Sigmoid colon (tissue), 4 donors: Measurements from ENCODE around the gene DUSP19.

ENCODE experiments used
- CTCF ChIP-seq, 4 experiments: fragments of 450-650 bp in 3 of 4; fragments of 200-600 bp in 1 of 4; IDR thresholded peaks; one replicate each; pipeline ENCODE4 v1.5.1; 2016 to 2019; ENCODE audit warnings: antibody characterized with exemption in 4 of 4, mild to moderate bottlenecking in 3 of 4, moderate library complexity in 2 of 4
- EP300 ChIP-seq, 4 donors: sonication (generic); formaldehyde crosslinking; IDR thresholded peaks; one replicate each; pipeline ENCODE4 v1.6.1; 2017; ENCODE audit warnings: antibody characterized with exemption in 4 of 4
- POLR2AphosphoS5 ChIP-seq, 4 donors: sonication (generic); formaldehyde crosslinking; IDR thresholded peaks; one replicate each; pipeline ENCODE4 v1.6.1; 2017; ENCODE audit warnings: antibody characterized with exemption in 4 of 4

- TF ChIP-seq CTCF (IDR thresholded peaks at IDR 0.05) (no peak), EP300 (IDR thresholded peaks at IDR 0.05) (no peak), POLR2AphosphoS5 (IDR thresholded peaks at IDR 0.05) (no peak)
Observed at GRCh38 chr2:183089192-183089851, 10.8 kb downstream of the DUSP19 start.
